ENCODE measurements around the gene STAT6. TPM values are rescaled to one million over a fixed set of nuclear protein-coding genes. Genes with fewer than 3 reads are reported as not detected.

Gene STAT6
- total and polyA plus RNA-seq, 10 of the 15 experiments (the other 5 are each of a cell fraction or from before 2014, with no cell fraction given) = 14.2 to 176 (median 89.6) TPM

DNA sequence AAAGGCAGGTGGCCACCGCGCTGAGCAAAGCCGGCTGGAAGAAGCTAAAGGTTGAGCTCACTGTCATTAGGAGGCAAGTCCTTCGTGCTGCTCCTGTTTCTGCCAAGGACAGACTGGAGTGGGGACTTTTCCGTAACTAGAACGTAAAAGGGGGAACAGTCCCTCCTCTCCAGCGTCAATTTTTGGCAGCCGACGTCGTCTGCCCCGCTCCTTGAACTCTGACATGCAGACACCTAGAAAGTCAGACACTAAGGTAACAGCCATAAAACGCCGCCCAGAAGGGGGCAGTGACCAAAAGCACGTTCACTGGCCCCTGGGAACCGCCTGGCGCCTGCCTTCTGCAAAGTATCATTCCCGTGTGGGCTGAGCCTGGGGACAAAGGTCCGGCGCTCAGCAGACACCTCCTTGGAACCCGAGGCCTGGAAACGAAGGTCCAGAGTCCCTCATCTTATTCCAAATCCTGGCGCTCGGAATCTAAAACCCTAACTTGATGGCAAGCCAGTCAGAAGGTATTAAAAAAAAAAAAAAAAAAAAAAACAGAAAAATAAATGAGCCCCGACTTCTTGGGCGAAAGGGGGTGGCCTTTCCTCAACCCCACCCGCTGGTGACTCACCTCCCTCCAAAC, 16.1 kb upstream of the STAT6 start:
- DNase-seq (ENCODE audit: low read depth, low spot score) = no peak
- no peak overlapping the region for H3K27ac ChIP-seq (ENCODE audit: control insufficient read depth, insufficient read depth)
- CTCF ChIA-PET = interaction anchor here (1.1 to 9.3 kb wide), 7 partner anchors 10 to 115 kb away, joined by 3 to 159 read pairs (median 6); partner anchors contain the start of gene STAT6
- no peaks in the 10 kb centered on the region for H3K36me3 ChIP-seq (ENCODE audit: control insufficient read depth in 2 of 2, insufficient read depth in 2 of 2, low read length in 1 of 2)
- H3K27me3 ChIP-seq (replicated peaks in 1 of 2; ENCODE audit: control insufficient read depth in 2 of 2, insufficient read depth in 2 of 2, low read length in 1 of 2) = peaks cover 2 to 5% of the 10 kb centered on the region in 2 experiments
- peaks cover 7% of the 10 kb centered on the region for H3K9me3 ChIP-seq (replicated peaks; ENCODE audit: control insufficient read depth, insufficient read depth, low read length)
- 14% methylated on average over 26 of the region's 26 CpGs for WGBS (ENCODE audit: insufficient coverage, insufficient replicate concordance, low lambda C conversion rate, missing lambda C conversion rate)
- H3K79me2 ChIP-seq (ENCODE audit: control insufficient read depth, insufficient read depth, low read length) = no peaks in the 10 kb centered on the region
- no peak for FAIRE-seq
- peak overlapping the region; percentile 84; the same call in 1 of the 2 replicates for H2AFZ ChIP-seq (ENCODE audit: control insufficient read depth, low read depth, low read length)
- peak overlapping the region; percentile 83 for H3K4me3 ChIP-seq
- H4K20me1 ChIP-seq (ENCODE audit: control insufficient read depth, insufficient read depth) = no peaks in the 10 kb centered on the region
- no peak overlapping the region; the same call in 1 of the 2 replicates for H3K9ac ChIP-seq (ENCODE audit: control insufficient read depth, insufficient read depth, low read length)
- no TSS peak for BruUV-seq (replicated peaks)
- intact Hi-C loops (cut with micrococcal nuclease; ENCODE audit: unreplicated experiment) (no loop called here), in situ Hi-C loops (cut with MboI) (no loop called here)
- POLR2A ChIA-PET = interaction anchor here (1.4 kb wide), 1 partner anchor 58 kb away, joined by 3 read pairs; no protein-coding TSS in a partner anchor
- SMC1A ChIA-PET (ENCODE audit: uncharacterized antibody, unreplicated experiment) = interaction anchor here (1.3 to 5.2 kb wide), 2 partner anchors 16 to 55 kb away, joined by 3 to 36 read pairs; partner anchors contain the start of gene STAT6
- peak; percentile 64 for ATAC-seq
- peaks cover 9% of the 10 kb centered on the region; the same call in 1 of the 2 replicates for H3K4me1 ChIP-seq (ENCODE audit: control insufficient read depth, insufficient read depth, low read length)
- TF ChIP-seq POLR2A (IDR thresholded peaks at IDR 0.05; ENCODE audit: low read depth, low read length) (peak; percentile 31; the same call in 1 of the 2 replicates), BHLHE40 (IDR thresholded peaks at IDR 0.05; ENCODE audit: borderline replicate concordance in 1 of 2, low read depth in 2 of 2, low read length in 1 of 2) (peak in 1 of 2 experiments; percentile 62; a peak in 1 of 4 replicates), ZNF384 (IDR thresholded peaks at IDR 0.05; ENCODE audit: borderline replicate concordance, low read depth, low read length) (peak; percentile 6; the same call in 1 of the 2 replicates), BCL11A (IDR thresholded peaks at IDR 0.05; ENCODE audit: low read depth, low read length) (no peak), CHD2 (IDR thresholded peaks at IDR 0.05; ENCODE audit: borderline replicate concordance, low read depth, low read length) (no peak), SIX5 (IDR thresholded peaks at IDR 0.05; ENCODE audit: low read depth, low read length, severe bottlenecking) (no peak), KLF5 (IDR thresholded peaks at IDR 0.05; ENCODE audit: partially characterized antibody) (no peak), TCF12 (IDR thresholded peaks at IDR 0.05; ENCODE audit: low read depth, low read length) (no peak), EED (IDR thresholded peaks at IDR 0.05; ENCODE audit: low read depth) (no peak), RAD21 (IDR thresholded peaks at IDR 0.05; ENCODE audit: insufficient read depth, low read depth, low read length) (peak; percentile 18; the same call in 1 of the 2 replicates)
- TF ChIP-seq, protein P1, sequence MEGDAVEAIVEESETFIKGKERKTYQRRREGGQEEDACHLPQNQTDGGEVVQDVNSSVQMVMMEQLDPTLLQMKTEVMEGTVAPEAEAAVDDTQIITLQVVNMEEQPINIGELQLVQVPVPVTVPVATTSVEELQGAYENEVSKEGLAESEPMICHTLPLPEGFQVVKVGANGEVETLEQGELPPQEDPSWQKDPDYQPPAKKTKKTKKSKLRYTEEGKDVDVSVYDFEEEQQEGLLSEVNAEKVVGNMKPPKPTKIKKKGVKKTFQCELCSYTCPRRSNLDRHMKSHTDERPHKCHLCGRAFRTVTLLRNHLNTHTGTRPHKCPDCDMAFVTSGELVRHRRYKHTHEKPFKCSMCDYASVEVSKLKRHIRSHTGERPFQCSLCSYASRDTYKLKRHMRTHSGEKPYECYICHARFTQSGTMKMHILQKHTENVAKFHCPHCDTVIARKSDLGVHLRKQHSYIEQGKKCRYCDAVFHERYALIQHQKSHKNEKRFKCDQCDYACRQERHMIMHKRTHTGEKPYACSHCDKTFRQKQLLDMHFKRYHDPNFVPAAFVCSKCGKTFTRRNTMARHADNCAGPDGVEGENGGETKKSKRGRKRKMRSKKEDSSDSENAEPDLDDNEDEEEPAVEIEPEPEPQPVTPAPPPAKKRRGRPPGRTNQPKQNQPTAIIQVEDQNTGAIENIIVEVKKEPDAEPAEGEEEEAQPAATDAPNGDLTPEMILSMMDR (IDR thresholded peaks at IDR 0.05 in 2 of 3, conservative IDR thresholded peaks at IDR 0.05 in 1 of 3; ENCODE audit: control insufficient read depth in 2 of 3, extremely low read depth in 1 of 3, insufficient read depth in 1 of 3, low read depth in 3 of 3, low read length in 3 of 3) = peak; percentile 12 to 35 (median 32); a peak in 3 of 6 replicates
- peak overlapping the region; percentile 98 for H3K4me2 ChIP-seq (ENCODE audit: control insufficient read depth, insufficient read depth)
- RAD21 ChIA-PET (ENCODE audit: unreplicated experiment) = interaction anchor here (0.6 to 1.5 kb wide), 4 partner anchors 15 to 102 kb away, joined by 3 to 13 read pairs (median 4); partner anchors contain the start of genes SHMT2 and STAT6
